ENCODE measurements around the gene HOXC10.

DNA sequence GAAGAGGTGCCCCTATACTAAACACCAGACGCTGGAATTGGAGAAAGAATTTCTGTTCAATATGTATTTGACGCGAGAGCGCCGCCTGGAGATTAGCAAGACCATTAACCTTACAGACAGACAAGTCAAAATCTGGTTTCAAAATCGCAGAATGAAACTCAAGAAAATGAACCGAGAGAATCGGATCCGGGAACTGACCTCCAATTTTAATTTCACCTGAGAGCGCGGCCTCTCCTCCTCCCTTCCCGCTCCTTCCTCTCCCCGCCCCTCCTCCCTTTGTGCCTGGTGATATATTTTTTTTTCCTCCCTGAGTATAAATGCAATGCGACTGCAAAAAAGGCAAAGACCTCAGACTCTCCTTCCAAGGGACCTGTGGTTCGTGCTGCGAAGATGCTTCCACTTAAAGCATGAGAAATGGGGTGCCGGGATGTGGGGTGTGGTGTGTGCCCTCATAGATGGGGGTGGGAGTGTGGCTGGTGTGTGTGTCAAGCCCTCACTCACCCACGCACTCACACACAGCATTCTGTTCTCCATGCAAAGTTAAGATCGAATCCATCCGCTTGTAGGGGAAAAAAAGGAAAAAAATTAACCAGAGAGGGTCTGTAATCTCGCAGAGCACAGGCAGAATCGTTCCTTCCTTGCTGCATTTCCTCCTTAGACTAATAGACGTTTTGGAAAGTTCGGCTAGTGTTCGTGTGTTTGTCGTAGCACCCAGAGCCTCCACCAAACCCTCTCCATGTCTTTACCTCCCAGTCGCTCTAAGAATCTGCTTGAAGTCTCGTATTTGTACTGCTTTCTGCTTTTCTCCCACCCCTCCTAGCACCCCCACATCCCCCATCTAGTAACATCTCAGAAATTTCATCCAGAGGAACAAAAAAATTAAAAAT lies 4.5 kb downstream of the HOXC10 start:
- TF ChIP-seq POLR2A (IDR thresholded peaks at IDR 0.05; ENCODE audit: low read depth, low read length) (no peak), POLR2AphosphoS5 (IDR thresholded peaks at IDR 0.05; ENCODE audit: low read depth, low read length) (no peak)

Data from GM12891 (cell line).